Mucosa of stomach (tissue), 1 donor: ENCODE measurements around the gene LRIT2.
"Not testable (repeated sequence)": the region's sequence is repeated elsewhere in the genome, so short reads cannot be mapped to it uniquely, and the experiment has no call there.

Source experiments
- H3K27me3 ChIP-seq: one replicate; pipeline ENCODE4 v1.7.0; 2013; ENCODE audit warnings: mild to moderate bottlenecking, low read length; ENCODE audit not compliant: control insufficient read depth, insufficient read depth
- H3K36me3 ChIP-seq: one replicate; pipeline ENCODE4 v1.7.0; 2013; ENCODE audit warnings: low read length; ENCODE audit not compliant: control insufficient read depth, insufficient read depth
- H3K4me1 ChIP-seq: one replicate; pipeline ENCODE4 v1.7.0; 2013; ENCODE audit warnings: mild to moderate bottlenecking, low read length; ENCODE audit not compliant: control insufficient read depth, insufficient read depth
- H3K4me3 ChIP-seq: one replicate; pipeline ENCODE4 v1.7.0; 2013; ENCODE audit warnings: low read length
- H3K9ac ChIP-seq: one replicate; pipeline ENCODE4 v1.7.0; 2013; ENCODE audit warnings: mild to moderate bottlenecking, low read length, moderate library complexity
- H3K9me3 ChIP-seq: one replicate; pipeline ENCODE4 v1.7.0; 2013; ENCODE audit warnings: mild to moderate bottlenecking, low read length, moderate library complexity; ENCODE audit not compliant: control insufficient read depth
- donor health status: Pancreatic carcinoma.

LRIT2 gene

GRCh38 chr10:84188815-84189214 is 36.5 kb downstream of the LRIT2 start:
- H3K27me3 ChIP-seq, result peaks cover 15% of the 10 kb centered on the region
- H3K9me3 ChIP-seq, result no peaks in the 10 kb centered on the region
- no peaks in the 10 kb centered on the region for H3K36me3 ChIP-seq
- no peak overlapping the region for H3K9ac ChIP-seq
- H3K4me3 ChIP-seq, result no peak overlapping the region
- H3K4me1 ChIP-seq, result no peaks in the 10 kb centered on the region

GRCh38 chr10:84185526-84186175 is 39.7 kb downstream of the LRIT2 start:
- H3K9me3 ChIP-seq, result no peaks in the 10 kb centered on the region
- no peak overlapping the region for H3K9ac ChIP-seq
- no peak overlapping the region for H3K4me3 ChIP-seq
- H3K4me1 ChIP-seq, result no peaks in the 10 kb centered on the region
- H3K36me3 ChIP-seq, result no peaks in the 10 kb centered on the region
- H3K27me3 ChIP-seq, result no peaks in the 10 kb centered on the region

- no peak overlapping the region for H3K4me3 ChIP-seq
- no peaks in the 10 kb centered on the region for H3K36me3 ChIP-seq
- H3K9ac ChIP-seq, result no peak overlapping the region
- no peaks in the 10 kb centered on the region for H3K4me1 ChIP-seq
- no peaks in the 10 kb centered on the region for H3K9me3 ChIP-seq
- no peaks in the 10 kb centered on the region for H3K27me3 ChIP-seq
Measured at GRCh38 chr10:84184517-84184916, 40.8 kb downstream of the LRIT2 start.

GRCh38 chr10:84181631-84182030 is 43.7 kb downstream of the LRIT2 start:
- H3K9me3 ChIP-seq, result no peaks in the 10 kb centered on the region
- H3K4me3 ChIP-seq, result no peak overlapping the region
- no peaks in the 10 kb centered on the region for H3K27me3 ChIP-seq
- H3K9ac ChIP-seq, result no peak overlapping the region
- no peaks in the 10 kb centered on the region for H3K36me3 ChIP-seq
- H3K4me1 ChIP-seq, result no peaks in the 10 kb centered on the region

GRCh38 chr10:84180386-84180785 is 45.0 kb downstream of the LRIT2 start:
- H3K4me1 ChIP-seq, H3K27me3 ChIP-seq, H3K9me3 ChIP-seq, H3K36me3 ChIP-seq, H3K9ac ChIP-seq, H3K4me3 ChIP-seq: not testable (repeated sequence)

- H3K4me1 ChIP-seq, result no peaks in the 10 kb centered on the region
- no peak overlapping the region for H3K9ac ChIP-seq
- no peaks in the 10 kb centered on the region for H3K27me3 ChIP-seq
- no peaks in the 10 kb centered on the region for H3K36me3 ChIP-seq
- no peaks in the 10 kb centered on the region for H3K9me3 ChIP-seq
- H3K4me3 ChIP-seq, result no peak overlapping the region
Measured at GRCh38 chr10:84179059-84179710, 46.2 kb downstream of the LRIT2 start.

GRCh38 chr10:84178160-84178609 is 47.2 kb downstream of the LRIT2 start:
- Histone ChIP-seq H3K9ac (no peak overlapping the region), H3K4me1 (no peaks in the 10 kb centered on the region), H3K4me3 (no peak overlapping the region), H3K27me3 (no peaks in the 10 kb centered on the region), H3K36me3 (no peaks in the 10 kb centered on the region), H3K9me3 (no peaks in the 10 kb centered on the region)

GRCh38 chr10:84177541-84178141 is 47.7 kb downstream of the LRIT2 start:
- no peaks in the 10 kb centered on the region for H3K27me3 ChIP-seq

GRCh38 chr10:84176836-84177474 is 48.4 kb downstream of the LRIT2 start:
- H3K27me3 ChIP-seq, result no peaks in the 10 kb centered on the region
- H3K9me3 ChIP-seq, result no peaks in the 10 kb centered on the region
- H3K36me3 ChIP-seq, result no peaks in the 10 kb centered on the region
- H3K4me1 ChIP-seq, result no peaks in the 10 kb centered on the region
- no peak overlapping the region for H3K4me3 ChIP-seq
- no peak overlapping the region for H3K9ac ChIP-seq

More at GRCh38 chr10:84177541-84178141, 47.7 kb downstream of the LRIT2 start:
- Histone ChIP-seq H3K4me3 (no peak overlapping the region), H3K36me3 (no peaks in the 10 kb centered on the region), H3K9ac (no peak overlapping the region), H3K4me1 (no peaks in the 10 kb centered on the region), H3K9me3 (no peaks in the 10 kb centered on the region)

GRCh38 chr10:84176351-84176750 is 49.0 kb downstream of the LRIT2 start:
- H3K4me3 ChIP-seq, result no peak overlapping the region
- H3K9ac ChIP-seq, result no peak overlapping the region
- no peaks in the 10 kb centered on the region for H3K4me1 ChIP-seq

GRCh38 chr10:84175436-84175835 is 49.9 kb downstream of the LRIT2 start:
- no peaks in the 10 kb centered on the region for H3K36me3 ChIP-seq
- no peaks in the 10 kb centered on the region for H3K27me3 ChIP-seq
- no peaks in the 10 kb centered on the region for H3K4me1 ChIP-seq
- no peak overlapping the region for H3K4me3 ChIP-seq
- no peak overlapping the region for H3K9ac ChIP-seq
- H3K9me3 ChIP-seq, result no peaks in the 10 kb centered on the region

More at GRCh38 chr10:84176351-84176750, 49.0 kb downstream of the LRIT2 start:
- Histone ChIP-seq H3K36me3 (no peaks in the 10 kb centered on the region), H3K9me3 (no peaks in the 10 kb centered on the region), H3K27me3 (no peaks in the 10 kb centered on the region)

GRCh38 chr10:84173501-84173929 is 51.8 kb downstream of the LRIT2 start, which contains the start of gene GPR15LG:
TSS of gene GPR15LG (plus strand) at chr10:84173801. CDS start at chr10:84173852, 51 bp downstream.
- Histone ChIP-seq H3K9me3 (no peaks in the 10 kb centered on the region), H3K36me3 (no peaks in the 10 kb centered on the region), H3K27me3 (no peaks in the 10 kb centered on the region), H3K4me1 (no peaks in the 10 kb centered on the region), H3K4me3 (no peak within 1 kb of the TSS), H3K9ac (no peak within 1 kb of the TSS)
